NCI-H526 (cell line): ENCODE data around the gene CHMP2A.
"Not testable (repeated sequence)": the region's sequence is repeated elsewhere in the genome, so short reads cannot be mapped to it uniquely, and the experiment has no call there.

Experiments
- DNase-seq, 2 experiments: peaks; one replicate each; lab custom pipeline; 2025; lab: John Stamatoyannopoulos, UW

CHMP2A gene

GRCh38 chr19:58555369-58555885, 522 bp upstream of the CHMP2A start:
- DNase-seq = no peak

GRCh38 chr19:58553799-58554493, 959 bp downstream of the CHMP2A start:
- DNase-seq = no peak

GRCh38 chr19:58552655-58553054, 2.2 kb downstream of the CHMP2A start:
- no peak for DNase-seq

- no peak for DNase-seq
Measured at GRCh38 chr19:58551577-58552471, 3.1 kb downstream of the CHMP2A start.

GRCh38 chr19:58551123-58551497, 3.8 kb downstream of the CHMP2A start:
- DNase-seq = no peak

GRCh38 chr19:58550362-58551122, 4.4 kb downstream of the CHMP2A start:
- DNase-seq = no peak

GRCh38 chr19:58549664-58550361, 5.1 kb downstream of the CHMP2A start:
- no peak for DNase-seq

GRCh38 chr19:58548859-58549663, 5.8 kb downstream of the CHMP2A start:
- no peak for DNase-seq

GRCh38 chr19:58547323-58548312, 7.3 kb downstream of the CHMP2A start:
- DNase-seq = no peak

GRCh38 chr19:58546019-58546530, 8.8 kb downstream of the CHMP2A start:
- DNase-seq = no peak

- DNase-seq = no peak
Measured at GRCh38 chr19:58545286-58546018, 9.5 kb downstream of the CHMP2A start.

GRCh38 chr19:58544591-58545285, 10.2 kb downstream of the CHMP2A start:
- no peak for DNase-seq

GRCh38 chr19:58543826-58544590, 10.9 kb downstream of the CHMP2A start, which contains the start of gene TRIM28:
Gene TRIM28 (plus strand): TSS chr19:58544064. CDS start chr19:58544758, 694 bp downstream.
- DNase-seq = no peak

GRCh38 chr19:58542641-58543372, 12.1 kb downstream of the CHMP2A start:
- DNase-seq = not testable (repeated sequence)

GRCh38 chr19:58539169-58539559, 15.7 kb downstream of the CHMP2A start:
- not testable (repeated sequence) for DNase-seq
